Measurements from ENCODE around the gene DIDO1.
A peak's percentile ranks its signal among the peaks of the same experiment; 100 is the strongest.

DIDO1 gene

DNA sequence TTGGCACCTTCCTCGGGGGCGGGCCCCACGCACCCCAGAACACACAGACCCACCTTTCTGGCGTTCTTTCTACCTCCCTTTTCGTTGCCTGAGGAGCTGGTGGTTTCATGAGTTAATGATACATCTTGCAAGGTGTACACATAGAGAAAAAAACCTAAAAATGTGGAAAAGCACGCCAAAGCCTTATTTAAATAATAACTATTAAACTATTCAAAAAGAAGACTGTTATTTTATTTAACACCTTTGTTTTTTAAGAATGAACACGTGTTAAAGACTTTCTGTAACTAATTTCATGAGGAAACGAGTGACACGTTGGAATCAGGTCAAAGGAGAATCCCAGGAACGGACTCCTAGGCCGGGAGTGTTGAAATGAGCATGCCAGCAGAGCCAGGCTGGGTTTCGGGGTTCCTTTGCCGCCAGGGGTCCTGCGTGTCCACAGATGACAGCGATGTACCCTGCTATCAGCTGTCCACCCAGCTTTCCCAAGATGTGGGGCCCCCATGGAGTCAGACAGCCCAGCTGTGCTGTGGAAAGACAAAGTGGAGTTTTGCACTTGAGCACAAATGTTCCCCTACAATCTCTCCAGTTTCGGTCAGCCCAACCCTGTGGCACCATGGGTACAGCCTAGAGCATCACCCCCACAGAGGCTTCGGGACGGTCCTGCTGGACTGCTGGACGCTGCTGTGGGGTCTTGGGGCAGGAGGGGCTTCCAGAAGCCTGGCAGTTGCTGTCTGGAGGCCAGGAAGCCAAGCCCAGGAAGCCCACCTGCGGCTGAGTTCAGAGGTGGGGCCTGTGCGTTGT is 42.3 kb upstream of the DIDO1 start:
- no peak overlapping the region for H3K9ac ChIP-seq (ENCODE audit: low read length)

DNA sequence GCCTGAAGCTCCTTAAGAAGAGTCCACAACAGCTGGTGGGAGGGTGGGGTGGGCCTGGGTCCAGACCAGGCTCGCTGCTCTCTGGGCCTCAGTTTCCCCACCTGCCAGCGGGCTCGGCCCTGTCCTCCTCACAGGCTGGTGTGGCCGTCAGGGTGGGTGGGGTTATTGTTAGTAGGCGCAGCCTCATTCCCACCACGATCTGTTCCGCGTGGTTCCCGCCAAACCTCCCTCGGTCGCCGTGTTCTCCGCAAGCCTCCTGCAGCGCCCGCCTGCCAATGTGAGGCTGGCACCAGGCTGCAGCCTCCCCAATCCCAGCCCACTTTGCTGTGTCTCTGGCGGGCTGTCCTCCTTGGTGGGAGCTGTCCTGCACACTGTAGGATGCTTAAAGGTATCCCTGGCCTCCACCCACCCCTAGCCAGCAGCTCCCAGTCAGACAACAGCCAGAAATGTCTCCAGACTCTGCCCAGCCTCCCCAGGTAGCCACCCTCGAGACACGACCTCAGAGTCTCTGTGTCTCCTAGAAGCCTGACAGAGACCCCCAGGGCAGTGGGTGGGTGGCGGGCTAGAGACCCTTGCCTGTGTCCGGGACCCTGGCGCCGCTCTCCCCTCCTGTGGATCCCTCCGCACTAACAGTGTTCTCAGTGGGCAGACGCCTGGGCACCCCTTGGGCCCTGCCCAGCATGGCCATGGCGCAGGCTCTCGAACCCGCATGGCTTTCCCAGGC is 41.5 kb upstream of the DIDO1 start:
- Histone ChIP-seq H3K9me3 (ENCODE audit: control insufficient read depth, insufficient read depth, low read depth, low read length) (no peaks in the 10 kb centered on the region), H3K27ac (ENCODE audit: low read depth, low read length) (no peak overlapping the region), H3K36me3 (ENCODE audit: control insufficient read depth, insufficient read depth, low read length) (peaks cover 27% of the 10 kb centered on the region), H3K27me3 (ENCODE audit: control insufficient read depth, insufficient read depth, low read length) (peaks cover 17% of the 10 kb centered on the region), H3K4me3 (ENCODE audit: low read depth, low read length) (no peak overlapping the region), H3K4me1 (ENCODE audit: control insufficient read depth, insufficient read depth, low read length) (peaks cover 6% of the 10 kb centered on the region; the same call in 1 of the 2 replicates), H3K9ac (ENCODE audit: low read length) (no peak overlapping the region)

More for the DNA sequence above, 42.3 kb upstream of the DIDO1 start:
- peaks cover 19% of the 10 kb centered on the region for H3K36me3 ChIP-seq (ENCODE audit: control insufficient read depth, insufficient read depth, low read length)
- H3K27me3 ChIP-seq (ENCODE audit: control insufficient read depth, insufficient read depth, low read length) = peaks cover 25% of the 10 kb centered on the region
- H3K27ac ChIP-seq (ENCODE audit: low read depth, low read length) = no peak overlapping the region
- H3K4me3 ChIP-seq (ENCODE audit: low read depth, low read length) = no peak overlapping the region
- peaks cover 13% of the 10 kb centered on the region; the same call in 1 of the 2 replicates for H3K4me1 ChIP-seq (ENCODE audit: control insufficient read depth, insufficient read depth, low read length)
- no peaks in the 10 kb centered on the region for H3K9me3 ChIP-seq (ENCODE audit: control insufficient read depth, insufficient read depth, low read depth, low read length)

DNA sequence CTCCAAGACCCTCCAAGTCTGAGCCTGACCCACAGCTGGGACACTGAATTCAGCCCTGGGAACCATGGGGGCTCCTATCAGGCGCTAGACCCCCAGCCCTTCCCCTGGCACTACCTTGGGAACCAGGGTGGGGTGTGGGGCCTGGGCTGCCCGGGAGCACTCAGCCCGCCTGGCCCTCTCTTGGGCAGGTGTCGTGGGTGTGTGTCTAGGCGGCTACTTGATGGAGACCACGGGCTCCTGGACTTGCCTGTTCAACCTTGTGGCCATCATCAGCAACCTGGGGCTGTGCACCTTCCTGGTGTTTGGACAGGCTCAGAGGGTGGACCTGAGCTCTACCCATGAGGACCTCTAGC is 40.8 kb upstream of the DIDO1 start:
- Histone ChIP-seq H3K9ac (ENCODE audit: low read length) (no peak overlapping the region), H3K27ac (ENCODE audit: low read depth, low read length) (no peak overlapping the region), H3K4me3 (ENCODE audit: low read depth, low read length) (no peak overlapping the region), H3K27me3 (ENCODE audit: control insufficient read depth, insufficient read depth, low read length) (peaks cover 11% of the 10 kb centered on the region), H3K9me3 (ENCODE audit: control insufficient read depth, insufficient read depth, low read depth, low read length) (no peaks in the 10 kb centered on the region), H3K36me3 (ENCODE audit: control insufficient read depth, insufficient read depth, low read length) (peaks cover 31% of the 10 kb centered on the region), H3K4me1 (ENCODE audit: control insufficient read depth, insufficient read depth, low read length) (peaks cover 4% of the 10 kb centered on the region; the same call in 1 of the 2 replicates)

DNA sequence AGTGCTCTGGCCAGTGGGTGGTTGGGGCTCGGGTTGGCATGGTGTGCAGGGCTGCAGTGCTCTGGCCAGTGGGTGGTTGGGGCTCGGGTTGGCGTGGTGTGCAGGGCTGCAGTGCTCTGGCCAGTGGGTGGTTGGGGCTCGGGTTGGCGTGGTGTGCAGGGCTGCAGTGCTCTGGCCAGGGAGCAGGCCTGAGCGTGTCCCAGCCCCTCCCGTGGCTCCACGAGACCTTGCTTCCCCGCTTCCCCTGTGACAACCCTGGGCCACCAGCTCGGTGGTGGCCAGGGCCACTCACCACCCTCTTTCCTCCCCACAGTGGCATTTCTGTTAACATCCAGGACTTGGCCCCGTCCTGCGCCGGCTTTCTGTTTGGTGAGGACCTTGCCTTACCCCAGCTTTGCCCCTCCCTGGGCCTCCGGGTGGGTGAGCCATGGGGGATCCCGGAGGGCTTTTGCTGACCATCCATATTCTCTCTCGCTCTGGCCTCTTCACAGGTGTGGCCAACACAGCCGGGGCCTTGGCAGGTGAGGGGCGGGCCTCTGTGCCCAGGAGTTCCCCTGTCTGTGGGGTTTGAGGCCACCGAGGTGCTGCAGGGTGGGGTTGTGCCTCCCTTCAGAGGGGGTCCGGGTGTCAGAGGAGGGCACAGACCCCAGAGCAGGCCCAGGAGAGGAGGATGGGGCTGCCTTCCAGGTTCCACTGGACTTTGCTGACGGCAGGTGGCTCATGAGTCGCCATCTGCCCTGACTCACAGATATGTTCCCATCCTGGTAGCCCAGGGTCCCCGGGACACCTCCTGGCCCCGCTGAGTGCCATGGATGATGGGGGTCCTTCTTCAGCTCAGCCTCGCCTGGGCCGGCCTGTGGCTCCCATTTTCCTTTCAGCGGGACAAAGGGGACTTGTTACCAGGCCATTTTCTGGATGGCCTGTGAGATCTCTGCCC is 40.2 kb upstream of the DIDO1 start:
- Histone ChIP-seq H3K27me3 (ENCODE audit: control insufficient read depth, insufficient read depth, low read length) (peaks cover 5% of the 10 kb centered on the region; the same call in 1 of the 2 replicates), H3K36me3 (ENCODE audit: control insufficient read depth, insufficient read depth, low read length) (peaks cover 33% of the 10 kb centered on the region), H3K4me3 (ENCODE audit: low read depth, low read length) (no peak overlapping the region), H3K27ac (ENCODE audit: low read depth, low read length) (no peak overlapping the region), H3K4me1 (ENCODE audit: control insufficient read depth, insufficient read depth, low read length) (peaks cover 7% of the 10 kb centered on the region; the same call in 1 of the 2 replicates), H3K9me3 (ENCODE audit: control insufficient read depth, insufficient read depth, low read depth, low read length) (no peaks in the 10 kb centered on the region), H3K9ac (ENCODE audit: low read length) (no peak overlapping the region)

DNA sequence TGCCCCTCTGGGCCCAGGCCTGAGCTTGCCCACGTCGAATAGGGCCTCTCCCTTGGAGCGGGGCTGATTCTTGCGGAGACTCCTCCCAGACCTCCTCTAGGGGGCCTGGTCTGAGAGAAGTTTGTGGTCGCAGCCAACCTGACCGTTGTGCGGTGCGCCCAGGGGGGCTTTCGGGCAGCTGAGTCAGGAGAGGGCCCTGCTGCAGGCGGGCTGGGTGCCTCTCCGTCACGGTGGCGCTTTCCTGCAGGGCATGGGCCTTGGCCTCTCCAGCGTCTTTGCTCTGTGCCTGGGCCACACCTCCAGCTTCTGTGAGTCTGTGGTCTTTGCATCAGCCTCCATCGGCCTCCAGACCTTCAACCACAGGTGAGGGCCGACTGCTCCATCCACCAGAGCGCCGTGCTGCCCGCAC is 39.1 kb upstream of the DIDO1 start:
- 0 out of 2 replicates have a peak overlapping the region, but pooled peaks have one; percentile 26 for H3K27ac ChIP-seq (ENCODE audit: low read depth, low read length)
- H3K4me3 ChIP-seq (ENCODE audit: low read depth, low read length) = no peak overlapping the region
- no peak overlapping the region for H3K9ac ChIP-seq (ENCODE audit: low read length)
- H3K9me3 ChIP-seq (ENCODE audit: control insufficient read depth, insufficient read depth, low read depth, low read length) = no peaks in the 10 kb centered on the region
- peaks cover 35% of the 10 kb centered on the region for H3K36me3 ChIP-seq (ENCODE audit: control insufficient read depth, insufficient read depth, low read length)
- H3K27me3 ChIP-seq (ENCODE audit: control insufficient read depth, insufficient read depth, low read length) = no peaks in the 10 kb centered on the region; the same call in 1 of the 2 replicates
- H3K4me1 ChIP-seq (ENCODE audit: control insufficient read depth, insufficient read depth, low read length) = peaks cover 8% of the 10 kb centered on the region

DNA sequence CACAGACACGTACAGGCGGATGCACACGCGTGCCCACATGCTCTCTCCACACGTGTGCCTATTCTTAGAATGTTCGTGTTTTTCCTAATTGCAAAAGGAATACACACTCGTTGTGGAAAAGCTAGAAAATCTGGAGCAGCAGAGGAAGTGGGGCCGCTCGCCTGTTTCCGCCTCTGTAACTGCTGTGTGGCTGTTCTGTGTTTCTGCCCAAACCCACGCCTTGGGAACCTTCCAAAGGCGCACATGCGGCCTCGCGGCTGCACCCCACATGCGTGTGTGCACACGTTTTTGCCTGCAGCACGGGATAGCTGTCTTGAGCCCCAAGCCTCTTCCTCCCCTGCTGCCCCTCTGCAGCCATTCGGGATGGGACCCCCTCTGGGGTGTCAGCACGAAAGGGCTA is 38.4 kb upstream of the DIDO1 start:
- H3K9ac ChIP-seq (ENCODE audit: low read length) = no peak overlapping the region
- H3K4me1 ChIP-seq (ENCODE audit: control insufficient read depth, insufficient read depth, low read length) = peaks cover 9% of the 10 kb centered on the region; the same call in 1 of the 2 replicates
- no peak overlapping the region for H3K4me3 ChIP-seq (ENCODE audit: low read depth, low read length)
- no peaks in the 10 kb centered on the region for H3K27me3 ChIP-seq (ENCODE audit: control insufficient read depth, insufficient read depth, low read length)
- H3K27ac ChIP-seq (ENCODE audit: low read depth, low read length) = 0 out of 2 replicates have a peak overlapping the region, but pooled peaks have one; percentile 26
- H3K36me3 ChIP-seq (ENCODE audit: control insufficient read depth, insufficient read depth, low read length) = peaks cover 40% of the 10 kb centered on the region
- H3K9me3 ChIP-seq (ENCODE audit: control insufficient read depth, insufficient read depth, low read depth, low read length) = no peaks in the 10 kb centered on the region

DNA sequence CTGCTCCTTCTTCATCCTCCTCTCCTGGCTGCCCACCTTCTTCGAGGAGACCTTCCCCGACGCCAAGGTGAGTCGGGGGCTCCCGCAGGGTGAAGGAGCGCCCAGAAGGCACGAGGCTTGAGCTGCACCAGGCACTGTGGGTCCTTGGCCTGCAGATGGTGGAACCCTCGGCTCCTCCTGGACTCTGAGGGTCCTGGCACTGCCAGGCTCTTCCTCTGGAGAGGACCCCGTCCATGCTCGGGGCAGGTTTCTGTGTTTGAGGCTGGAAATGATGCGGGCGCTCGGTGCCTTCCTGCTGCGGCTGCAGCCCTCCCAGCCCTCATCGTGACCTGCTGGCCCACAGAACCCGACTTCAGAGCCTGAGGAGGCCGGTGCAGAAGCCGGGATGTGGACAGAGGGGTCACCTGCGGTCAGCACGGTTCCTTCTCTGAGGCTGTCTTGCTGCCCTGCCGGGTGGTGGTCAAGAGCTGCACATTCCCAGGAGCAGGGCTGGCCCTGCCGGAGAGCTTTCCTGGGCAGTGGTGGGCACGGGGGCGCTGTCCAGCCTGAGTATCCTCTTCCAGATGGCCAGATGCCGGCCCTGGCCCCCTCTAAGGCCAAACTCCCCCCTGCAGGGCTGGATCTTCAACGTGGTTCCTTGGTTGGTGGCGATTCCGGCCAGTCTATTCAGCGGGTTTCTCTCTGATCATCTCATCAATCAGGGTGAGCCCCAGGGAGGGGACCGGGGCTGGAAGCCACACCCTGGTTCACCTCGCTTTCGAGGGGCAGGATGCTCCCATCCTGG is 37.5 kb upstream of the DIDO1 start:
- Histone ChIP-seq H3K9me3 (ENCODE audit: control insufficient read depth, insufficient read depth, low read depth, low read length) (no peaks in the 10 kb centered on the region), H3K9ac (ENCODE audit: low read length) (no peak overlapping the region), H3K36me3 (ENCODE audit: control insufficient read depth, insufficient read depth, low read length) (peaks cover 43% of the 10 kb centered on the region), H3K27ac (ENCODE audit: low read depth, low read length) (no peak overlapping the region), H3K4me1 (ENCODE audit: control insufficient read depth, insufficient read depth, low read length) (peaks cover 9% of the 10 kb centered on the region; the same call in 1 of the 2 replicates), H3K27me3 (ENCODE audit: control insufficient read depth, insufficient read depth, low read length) (no peaks in the 10 kb centered on the region), H3K4me3 (ENCODE audit: low read depth, low read length) (no peak overlapping the region)

DNA sequence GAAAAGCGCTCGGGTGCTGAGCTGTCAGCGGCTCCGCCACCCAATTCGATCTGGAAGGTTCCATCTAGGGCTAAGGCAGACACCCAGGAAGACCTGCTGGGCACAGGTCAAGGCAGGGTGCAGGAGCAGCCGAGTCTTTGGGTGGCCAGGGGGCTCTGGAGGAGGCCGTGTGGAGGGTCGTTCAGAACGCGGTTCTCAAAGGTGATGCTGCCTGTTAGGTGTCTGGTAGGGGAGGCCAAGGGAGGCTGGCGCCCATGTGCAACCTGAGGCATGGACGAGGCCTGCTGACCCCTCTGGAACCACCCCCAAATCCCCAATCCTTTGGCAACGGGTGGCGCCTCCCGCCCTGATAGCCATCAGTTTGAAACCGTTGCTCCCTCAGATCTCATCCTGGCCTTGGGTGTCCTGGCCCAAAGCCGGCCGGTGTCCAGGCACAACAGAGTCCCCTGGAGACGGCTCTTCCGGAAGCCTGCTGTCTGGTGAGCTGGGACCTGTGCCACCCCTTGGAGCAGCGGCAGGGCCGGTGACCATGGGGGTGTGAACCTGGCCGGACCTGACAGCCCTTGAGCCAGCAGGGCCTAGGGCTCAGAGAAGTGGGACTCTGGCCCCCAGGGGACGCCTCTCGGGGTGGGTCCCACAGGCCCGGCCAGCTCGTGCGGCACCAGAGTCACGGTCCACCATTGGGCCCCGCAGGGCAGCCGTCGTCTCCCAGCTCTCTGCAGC is 36.7 kb upstream of the DIDO1 start:
- Histone ChIP-seq H3K9me3 (ENCODE audit: control insufficient read depth, insufficient read depth, low read depth, low read length) (no peaks in the 10 kb centered on the region), H3K9ac (ENCODE audit: low read length) (no peak overlapping the region), H3K27me3 (ENCODE audit: control insufficient read depth, insufficient read depth, low read length) (no peaks in the 10 kb centered on the region), H3K36me3 (ENCODE audit: control insufficient read depth, insufficient read depth, low read length) (peaks cover 48% of the 10 kb centered on the region), H3K4me1 (ENCODE audit: control insufficient read depth, insufficient read depth, low read length) (peaks cover 9% of the 10 kb centered on the region; the same call in 1 of the 2 replicates), H3K4me3 (ENCODE audit: low read depth, low read length) (no peak overlapping the region), H3K27ac (ENCODE audit: low read depth, low read length) (no peak overlapping the region)

DNA sequence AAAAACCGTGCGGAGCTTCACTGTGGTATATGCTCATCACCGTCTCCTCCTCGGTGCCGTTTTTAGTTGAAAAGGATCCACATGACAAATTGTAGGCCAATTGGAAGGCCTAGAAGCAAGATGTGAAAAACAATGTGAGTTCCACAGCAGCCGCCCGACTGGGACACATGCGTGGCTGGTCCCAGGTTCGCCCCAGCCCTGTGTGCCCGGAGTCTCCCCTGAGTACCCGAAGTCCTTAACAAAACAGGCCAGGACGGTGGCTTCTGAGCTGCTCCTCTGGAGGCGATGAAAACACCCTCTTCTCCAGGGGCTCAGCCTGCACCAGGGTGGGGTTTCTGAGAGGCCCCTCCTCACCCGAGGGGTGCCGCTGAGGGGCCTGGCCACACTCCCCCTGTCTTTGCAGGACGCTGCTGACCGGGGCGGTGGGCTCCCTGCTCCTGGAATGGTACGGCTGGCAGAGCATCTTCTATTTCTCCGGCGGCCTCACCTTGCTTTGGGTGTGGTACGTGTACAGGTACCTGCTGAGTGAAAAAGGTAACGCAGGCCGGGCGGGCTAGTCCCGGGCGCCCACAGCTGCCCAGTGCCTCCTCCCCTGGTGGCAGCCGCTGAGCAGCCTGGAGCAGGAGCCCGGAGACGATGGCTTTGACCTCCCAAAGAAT is 36.0 kb upstream of the DIDO1 start:
- Histone ChIP-seq H3K9ac (ENCODE audit: low read length) (no peak overlapping the region), H3K27me3 (ENCODE audit: control insufficient read depth, insufficient read depth, low read length) (no peaks in the 10 kb centered on the region), H3K9me3 (ENCODE audit: control insufficient read depth, insufficient read depth, low read depth, low read length) (no peaks in the 10 kb centered on the region), H3K36me3 (ENCODE audit: control insufficient read depth, insufficient read depth, low read length) (peaks cover 55% of the 10 kb centered on the region), H3K27ac (ENCODE audit: low read depth, low read length) (no peak overlapping the region), H3K4me3 (ENCODE audit: low read depth, low read length) (no peak overlapping the region), H3K4me1 (ENCODE audit: control insufficient read depth, insufficient read depth, low read length) (peaks cover 9% of the 10 kb centered on the region; the same call in 1 of the 2 replicates)
